GM19035 (cell line): Measurements from ENCODE around the gene FLT4.

Experiments
- ATAC-seq: cut with Tn5 transposase; IDR thresholded peaks from one replicate; pipeline ENCODE4 v1.9.1; 2021; ENCODE audit not compliant: unreplicated experiment

The FLT4 gene

DNA sequence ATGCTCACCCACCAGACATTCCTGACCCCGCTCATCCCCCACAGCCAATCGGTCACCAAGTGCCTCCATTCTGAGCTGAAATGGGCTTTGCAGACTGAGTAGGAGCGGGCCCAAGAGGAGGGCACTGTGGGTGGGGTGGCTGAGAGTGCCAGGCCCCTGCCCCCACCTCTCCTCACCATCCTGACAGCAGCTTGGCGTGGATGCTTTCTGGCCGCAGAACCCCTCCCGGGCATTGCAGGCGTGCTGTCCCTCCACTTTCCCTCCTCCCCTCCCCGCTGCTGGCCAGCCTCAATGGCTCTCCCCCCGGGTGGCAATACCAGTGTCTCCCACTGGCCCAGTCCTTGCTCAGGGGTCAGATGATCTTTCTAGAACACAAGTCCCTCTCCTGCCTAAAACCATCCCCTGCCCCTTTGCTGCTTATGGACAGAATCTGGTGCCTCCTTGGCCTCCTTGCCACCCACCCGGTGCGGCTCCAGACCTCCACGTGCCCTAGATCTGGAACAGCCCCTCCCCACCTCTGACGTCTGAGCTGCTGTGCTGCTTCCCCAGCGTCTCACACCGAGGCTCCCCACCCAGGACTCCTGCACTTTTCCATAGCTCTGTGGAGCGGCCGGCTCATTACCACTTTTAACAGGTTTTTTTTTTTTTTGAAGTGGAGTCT is 6.1 kb downstream of the FLT4 start:
- ATAC-seq: no peak

DNA sequence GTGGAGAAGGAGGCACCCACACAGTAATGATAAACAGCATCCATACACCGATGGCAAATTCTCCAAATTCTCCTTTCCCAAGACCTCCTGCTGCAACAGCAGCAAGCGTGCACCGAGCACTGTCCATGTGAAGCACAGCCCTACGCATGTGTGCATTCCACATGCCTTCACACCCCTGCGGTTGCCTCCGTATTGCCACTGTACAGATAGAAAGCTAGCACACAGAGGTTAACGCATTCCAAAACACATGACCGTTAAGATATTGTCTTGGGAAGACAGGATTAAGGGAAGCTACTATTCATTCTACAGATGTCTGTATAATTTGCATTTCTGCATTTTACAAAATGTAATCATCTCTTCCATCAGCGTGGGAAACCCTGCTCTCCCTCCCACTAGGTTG is 6.6 kb downstream of the FLT4 start:
- no peak for ATAC-seq

DNA sequence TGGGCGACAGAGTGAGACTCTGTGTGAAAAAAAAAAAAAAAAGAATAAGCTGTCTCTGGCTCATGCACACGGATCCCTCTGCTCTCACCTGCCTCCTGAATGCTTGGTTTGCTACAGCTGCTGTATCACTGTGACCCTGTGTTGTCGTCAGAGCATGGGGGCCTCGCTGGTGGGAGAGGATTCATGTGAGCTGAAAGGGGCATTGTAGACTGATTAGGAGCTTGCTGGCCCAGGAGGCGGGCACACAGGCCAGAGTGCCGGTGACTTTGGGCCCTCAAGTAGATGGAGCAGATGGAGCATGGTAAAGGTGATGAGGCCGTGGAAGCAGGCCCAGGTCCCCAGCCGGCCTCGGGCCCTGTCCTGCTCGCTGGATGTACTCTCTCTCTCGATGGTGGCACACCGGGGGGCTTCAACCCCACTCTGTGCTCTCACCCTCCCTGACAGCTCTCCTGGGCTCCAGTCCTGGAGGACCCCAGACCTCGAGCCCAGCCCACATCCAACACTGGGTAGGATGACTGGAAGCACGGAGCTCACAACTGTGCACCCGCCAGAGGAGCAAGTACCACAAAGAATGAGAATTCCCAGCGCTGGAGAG is 7.1 kb downstream of the FLT4 start:
- ATAC-seq: no peak

DNA sequence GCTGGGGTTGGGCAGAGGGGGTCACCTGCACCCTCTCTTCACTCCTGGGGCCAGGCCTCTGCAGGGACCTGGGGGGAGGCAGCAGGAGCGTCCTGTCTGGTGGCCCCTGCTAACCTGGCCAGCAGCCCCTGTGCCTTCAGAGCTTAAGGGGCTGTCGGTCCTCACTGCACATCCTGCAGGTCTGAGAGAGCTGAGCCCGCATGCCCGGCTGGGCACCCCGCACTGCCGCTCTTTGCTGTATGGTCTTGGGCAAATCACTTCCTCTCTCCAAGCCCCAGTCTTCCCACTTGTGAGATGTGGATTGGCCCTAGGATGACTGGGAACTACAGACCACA is 7.9 kb downstream of the FLT4 start:
- no peak for ATAC-seq

DNA sequence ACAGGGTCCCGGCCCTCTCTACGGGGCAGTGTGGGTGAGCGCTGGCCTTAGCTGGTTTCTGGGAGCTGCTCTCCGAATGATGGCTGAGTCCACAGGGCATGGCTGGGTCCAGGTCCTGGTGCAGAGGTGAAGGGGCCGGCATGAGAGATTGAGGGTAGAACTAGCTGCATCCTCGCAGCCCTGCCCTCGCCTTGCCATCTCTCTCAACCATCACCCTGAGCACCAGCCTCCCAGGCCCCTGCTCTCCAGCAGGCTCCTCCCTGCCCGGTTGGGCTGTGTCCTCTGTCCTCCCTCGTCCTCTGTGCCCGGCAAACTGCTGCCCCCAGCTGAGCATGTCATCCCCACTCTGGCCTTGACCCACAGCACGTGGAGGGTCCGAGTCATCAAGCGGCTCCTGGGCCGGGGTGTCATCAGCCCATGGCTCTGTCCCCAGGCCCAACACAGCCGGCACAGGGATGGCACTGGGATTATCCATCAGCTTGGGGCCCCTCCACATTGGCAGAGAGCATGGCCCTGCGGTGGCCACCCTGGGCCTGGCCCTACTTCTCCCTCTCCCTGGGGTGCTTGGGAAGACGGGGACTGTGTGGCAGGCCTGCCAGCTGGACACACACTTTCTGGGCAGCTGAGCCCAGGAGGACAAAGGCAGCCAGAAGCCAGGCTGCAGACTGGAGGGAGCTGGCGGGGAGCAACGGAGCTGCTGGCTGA is 8.4 kb downstream of the FLT4 start:
- ATAC-seq: no peak

DNA sequence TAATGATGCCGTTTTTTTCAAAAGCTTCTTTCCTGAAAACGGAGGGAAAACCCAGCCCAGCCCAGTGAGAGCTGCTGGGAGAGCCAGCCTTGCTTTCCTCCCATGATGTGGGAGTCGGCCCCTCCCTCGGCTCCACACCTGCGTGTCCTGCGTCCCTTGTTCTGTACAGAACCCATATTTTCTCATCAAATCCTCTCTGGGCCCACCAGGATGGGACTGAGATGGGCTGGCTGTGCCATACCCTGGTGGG is 8.9 kb downstream of the FLT4 start:
- no peak for ATAC-seq

DNA sequence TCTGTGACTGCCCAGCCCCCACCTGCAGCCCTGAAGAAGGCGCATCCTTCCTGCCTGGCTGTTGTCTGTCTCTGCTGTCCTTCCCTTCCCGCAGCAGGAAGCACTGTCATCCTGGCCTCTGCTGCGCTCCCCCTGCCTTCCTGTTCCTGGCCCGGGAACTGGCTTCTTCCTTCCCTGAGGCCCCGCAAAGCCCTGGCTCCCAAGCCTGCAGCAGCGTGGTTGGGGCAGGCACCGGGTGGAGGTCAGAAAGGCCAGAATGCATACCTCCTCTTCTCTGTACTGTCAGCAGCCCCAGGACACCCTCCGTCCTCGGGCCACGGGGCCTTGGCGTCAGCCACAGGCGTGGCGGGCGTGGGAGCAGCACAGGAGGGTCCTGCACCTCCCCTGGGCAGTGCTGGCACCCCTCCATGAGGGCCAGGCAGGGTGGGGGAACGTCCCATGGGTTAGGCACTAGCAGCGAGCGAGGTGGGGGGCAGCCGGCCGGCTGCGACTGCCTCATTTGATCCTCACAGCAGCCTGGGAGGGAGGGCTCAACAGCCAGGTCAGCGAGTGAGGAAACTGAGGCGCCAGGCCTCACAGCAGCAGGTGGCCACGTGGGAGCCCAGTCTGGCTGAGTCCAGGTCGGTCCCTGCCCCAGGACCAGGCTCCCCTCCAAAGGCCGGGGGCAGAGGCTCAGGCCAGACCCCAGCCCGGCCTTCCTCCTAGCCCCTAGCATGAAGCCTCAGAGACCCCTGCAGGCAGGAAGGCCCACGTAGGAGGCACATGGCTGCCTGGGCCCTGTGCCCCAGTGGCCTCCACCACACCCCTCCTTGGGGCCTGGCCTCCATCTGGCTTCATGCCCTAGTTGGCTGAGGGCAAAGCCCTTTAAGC is 9.4 kb downstream of the FLT4 start:
- no peak for ATAC-seq

DNA sequence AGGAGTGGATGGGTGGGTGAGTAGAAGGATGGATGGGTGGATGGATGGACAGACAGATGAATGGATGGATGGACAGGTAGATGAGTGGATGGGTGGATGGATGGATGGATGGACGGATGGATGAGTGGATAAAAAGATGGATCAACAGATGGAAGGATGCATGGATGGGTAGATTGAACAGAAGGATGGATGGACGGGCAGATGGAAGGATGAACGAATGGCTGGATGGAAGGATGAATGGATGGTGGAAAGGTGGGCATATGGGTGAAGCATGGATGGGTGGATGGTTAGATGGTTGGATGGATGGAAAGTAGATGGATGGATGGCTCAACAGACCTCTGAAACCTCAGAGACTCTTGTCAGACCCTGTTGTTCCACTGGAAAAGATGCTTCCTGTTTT is 10.1 kb downstream of the FLT4 start:
- ATAC-seq: no peak

DNA sequence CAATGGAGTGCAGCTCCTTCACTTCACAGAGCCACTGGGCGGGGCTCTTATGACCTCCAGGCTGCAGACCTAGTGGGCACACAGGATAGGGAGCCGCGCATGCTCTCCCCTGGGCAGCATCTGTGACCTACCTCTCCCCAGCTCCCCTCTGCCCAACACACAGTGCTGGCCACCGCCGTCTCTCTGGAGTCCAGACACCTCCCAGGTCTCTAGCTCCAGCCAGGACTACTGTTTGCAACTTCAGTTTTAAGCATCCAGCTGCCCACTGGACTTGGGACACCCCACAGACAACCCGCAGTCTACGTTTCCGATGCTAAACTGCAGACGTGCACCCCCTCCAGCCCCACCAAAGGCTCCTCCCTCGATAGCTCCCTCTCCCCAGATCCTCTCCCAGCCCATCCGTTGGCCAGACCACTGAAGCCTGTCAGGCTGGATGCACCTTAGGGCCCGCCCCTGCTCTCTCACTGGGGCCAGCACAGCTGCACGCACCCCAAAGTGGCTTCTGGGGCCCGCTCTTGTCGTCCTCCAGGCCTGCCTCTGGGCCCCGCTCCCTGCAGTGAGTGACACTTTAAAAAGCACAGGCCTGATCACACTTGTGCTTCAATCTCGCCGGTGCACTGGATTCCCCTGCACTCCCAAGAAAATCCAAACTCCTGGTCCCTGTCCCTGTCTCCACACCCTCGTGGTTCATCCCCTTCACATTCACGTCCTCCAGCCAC is 11.3 kb downstream of the FLT4 start:
- ATAC-seq: no peak

DNA sequence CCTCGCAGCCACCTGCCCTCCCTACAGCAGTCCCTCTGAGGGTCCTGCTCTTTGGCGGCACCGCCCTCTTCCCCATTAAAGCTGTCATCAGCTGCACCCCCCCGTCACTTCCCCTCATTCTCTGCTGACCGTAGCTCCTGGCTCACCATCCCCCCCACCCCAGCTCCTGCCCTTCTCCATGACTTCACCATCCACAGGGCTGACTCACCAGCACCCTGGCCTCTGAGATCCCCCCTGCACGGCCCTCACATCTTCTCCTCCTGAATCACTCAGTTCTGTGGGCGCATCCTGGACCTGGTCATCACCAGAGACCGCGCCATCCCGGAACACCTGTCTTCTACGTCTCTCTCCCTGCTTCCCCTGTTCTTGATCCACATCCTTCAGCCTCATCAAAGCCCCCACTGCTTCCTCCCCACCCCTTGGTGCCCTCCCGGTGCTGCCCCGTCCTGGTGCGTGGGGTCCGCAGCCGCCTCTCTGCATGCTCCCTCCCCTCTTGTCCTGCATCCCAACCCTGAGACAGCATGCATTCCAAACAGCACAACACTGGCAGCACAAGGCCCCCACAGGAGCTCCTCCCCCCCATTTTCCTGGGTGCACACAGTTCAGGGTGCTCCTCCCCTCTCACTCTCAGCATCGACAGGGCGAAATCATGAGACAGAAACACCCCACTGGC is 12.9 kb downstream of the FLT4 start:
- ATAC-seq: no peak

DNA sequence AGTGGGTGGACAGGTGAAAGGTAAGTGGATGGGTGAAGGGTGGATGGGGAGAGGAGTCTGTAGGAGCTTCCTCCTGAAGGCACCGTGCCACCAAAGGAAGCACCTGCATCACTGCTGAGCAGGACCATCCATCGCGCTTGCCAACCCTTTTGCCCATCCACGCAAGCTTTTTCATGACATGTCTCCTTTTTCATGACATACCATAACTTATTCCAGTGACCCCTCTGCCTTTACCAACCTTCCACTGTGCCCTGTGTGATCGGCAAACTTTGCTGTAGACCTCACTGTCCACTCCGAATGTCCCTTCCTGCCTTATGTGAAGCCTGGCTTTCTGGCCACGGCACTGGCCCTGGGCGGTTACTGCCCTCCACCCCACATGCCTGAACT is 13.4 kb downstream of the FLT4 start:
- ATAC-seq: no peak

DNA sequence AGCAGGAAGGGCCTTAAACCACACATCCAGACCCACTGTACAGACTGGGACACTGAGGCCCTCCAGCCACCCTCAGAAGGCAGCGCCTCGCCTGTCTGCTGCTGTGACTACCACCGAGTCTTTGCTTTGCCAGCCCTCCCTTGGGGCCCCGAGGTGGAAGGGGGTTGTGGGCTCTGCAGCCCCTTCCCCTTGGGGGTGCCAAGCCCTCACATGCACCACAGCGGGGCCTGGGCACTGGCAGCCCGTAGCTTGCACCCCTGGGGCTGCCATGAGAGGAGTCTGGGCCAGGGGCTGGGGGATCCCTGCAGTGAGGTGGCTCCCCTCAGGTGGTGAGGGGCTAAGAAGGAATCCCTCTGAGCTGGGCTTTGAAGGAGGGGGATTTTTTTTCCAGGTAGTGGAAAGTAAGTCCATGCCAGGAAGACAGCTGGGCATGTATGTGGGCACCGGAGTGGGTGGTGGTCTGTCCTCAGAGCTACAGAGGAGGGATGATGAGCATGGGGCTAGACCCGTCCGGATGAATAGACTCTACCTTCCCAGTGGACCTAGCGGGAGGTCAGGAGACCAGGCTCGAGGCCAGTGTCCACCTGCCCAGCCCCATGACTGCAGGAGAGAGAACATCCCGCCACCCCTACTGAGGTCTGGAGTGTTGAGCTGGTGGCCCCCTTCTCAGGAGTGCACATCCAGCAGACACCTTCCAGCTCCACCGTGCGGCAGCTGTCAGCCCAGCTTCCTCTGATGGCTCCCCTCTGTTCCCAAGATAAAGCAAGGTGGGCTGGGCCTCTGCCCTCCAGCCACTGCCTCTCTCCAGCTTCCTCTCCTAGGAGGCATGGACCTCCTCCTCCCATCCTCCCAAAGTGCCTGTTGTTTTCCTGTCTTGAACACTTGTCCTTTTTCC is 15.9 kb downstream of the FLT4 start:
- no peak for ATAC-seq

DNA sequence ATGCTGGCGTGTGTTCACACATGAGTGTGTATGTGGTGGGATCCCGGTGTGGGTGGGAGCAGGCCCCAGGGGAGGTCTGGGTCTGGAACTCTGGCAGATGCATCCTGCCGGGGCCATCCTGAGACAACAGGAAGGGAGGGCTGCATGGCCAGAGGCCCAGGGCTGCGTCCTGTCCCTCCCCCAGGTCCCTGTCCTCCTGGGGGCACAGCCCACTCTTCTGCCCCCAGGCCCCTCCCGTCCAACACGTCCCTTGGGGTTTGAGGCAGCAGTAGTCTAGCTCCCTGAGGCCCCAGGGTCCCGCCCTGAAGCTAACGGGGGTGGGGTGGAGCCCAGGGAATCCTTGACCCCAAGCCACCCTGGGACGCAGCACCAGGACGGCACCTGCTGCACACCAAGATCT is 16.6 kb downstream of the FLT4 start:
- ATAC-seq: no peak

DNA sequence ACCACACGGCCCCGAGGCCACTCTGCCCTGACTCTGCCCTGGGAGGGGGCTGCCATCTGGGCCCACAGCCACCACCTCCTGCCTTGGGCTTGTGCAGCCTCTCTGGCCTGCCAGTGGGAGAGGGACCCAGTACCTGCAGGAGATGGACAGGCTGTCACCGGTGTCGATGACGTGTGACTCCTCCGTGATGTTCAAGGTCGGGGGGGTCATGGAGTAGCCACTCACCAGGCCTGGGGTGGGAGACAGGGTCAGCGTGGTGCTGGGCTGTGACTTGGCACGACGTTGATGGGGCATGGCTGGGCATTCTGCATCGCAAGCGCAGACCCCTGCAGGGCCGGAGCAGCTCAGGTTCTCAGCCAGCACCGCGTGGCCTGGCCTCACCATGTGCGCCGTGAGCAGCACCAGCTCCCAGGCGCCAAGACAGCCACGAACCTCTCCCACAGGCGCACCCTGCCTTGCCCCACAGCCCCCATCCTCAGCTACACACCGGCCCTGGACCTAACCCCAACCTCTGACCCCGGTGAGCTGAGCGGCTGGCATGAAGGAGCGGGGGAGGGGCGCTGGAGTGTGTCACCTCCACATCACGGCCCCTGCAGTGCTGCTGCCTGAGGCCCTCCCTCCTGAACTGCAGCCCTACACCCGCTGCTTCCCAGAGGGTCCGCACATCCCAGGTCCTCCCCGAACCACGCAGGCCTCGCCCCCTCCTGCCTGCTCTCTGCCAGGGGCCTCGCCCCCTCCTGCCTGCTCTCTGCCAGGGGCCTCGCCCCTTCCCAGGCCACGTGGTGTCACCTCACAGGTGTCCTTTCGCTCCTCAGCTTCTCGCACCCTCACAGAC is 17.6 kb downstream of the FLT4 start:
- ATAC-seq: no peak

DNA sequence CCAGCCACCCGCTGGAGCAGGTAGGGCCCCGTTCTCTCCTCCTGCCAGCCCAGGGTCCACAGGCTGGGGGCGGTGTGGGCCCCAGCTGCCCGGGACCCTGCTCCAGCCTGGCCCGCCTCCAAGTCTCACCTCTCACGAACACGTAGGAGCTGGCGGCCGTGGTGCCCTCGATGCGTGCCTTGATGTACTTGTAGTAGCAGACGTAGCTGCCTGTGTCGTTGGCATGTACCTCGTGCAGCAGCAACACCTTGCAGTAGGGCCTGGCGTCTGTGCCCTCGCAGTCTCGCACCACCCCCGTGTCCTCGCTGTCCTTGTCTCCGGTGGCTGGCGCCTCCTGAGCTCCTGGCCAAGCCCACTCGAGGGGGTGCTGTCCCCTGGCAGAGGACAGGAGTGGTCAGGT is 19.0 kb downstream of the FLT4 start:
- no peak for ATAC-seq

DNA sequence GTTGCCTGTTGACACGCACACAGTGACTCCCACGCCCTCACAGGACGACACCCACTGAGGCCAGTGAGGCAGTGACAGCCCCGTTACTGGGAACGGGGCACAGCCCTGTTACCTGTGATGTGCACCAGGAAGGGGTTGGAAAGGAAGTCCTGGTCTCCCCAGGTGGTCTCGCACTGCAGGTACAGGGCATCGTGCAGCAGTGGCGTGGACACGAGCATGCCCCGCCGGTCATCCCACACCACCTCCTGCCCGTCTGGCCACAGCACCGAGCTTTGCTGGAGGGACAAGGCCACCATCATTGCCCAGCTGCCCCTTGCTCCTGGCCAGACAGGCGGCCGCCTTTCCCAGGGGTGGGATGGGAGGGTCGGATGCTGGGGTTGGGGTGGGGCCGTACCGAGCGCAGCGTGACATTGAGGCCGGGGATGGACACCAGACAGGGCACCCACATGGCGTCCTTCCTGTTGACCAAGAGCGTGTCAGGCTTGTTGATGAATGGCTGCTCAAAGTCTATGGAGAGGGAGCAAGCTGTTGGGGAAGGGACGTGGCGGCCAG is 19.5 kb downstream of the FLT4 start:
- no peak for ATAC-seq

DNA sequence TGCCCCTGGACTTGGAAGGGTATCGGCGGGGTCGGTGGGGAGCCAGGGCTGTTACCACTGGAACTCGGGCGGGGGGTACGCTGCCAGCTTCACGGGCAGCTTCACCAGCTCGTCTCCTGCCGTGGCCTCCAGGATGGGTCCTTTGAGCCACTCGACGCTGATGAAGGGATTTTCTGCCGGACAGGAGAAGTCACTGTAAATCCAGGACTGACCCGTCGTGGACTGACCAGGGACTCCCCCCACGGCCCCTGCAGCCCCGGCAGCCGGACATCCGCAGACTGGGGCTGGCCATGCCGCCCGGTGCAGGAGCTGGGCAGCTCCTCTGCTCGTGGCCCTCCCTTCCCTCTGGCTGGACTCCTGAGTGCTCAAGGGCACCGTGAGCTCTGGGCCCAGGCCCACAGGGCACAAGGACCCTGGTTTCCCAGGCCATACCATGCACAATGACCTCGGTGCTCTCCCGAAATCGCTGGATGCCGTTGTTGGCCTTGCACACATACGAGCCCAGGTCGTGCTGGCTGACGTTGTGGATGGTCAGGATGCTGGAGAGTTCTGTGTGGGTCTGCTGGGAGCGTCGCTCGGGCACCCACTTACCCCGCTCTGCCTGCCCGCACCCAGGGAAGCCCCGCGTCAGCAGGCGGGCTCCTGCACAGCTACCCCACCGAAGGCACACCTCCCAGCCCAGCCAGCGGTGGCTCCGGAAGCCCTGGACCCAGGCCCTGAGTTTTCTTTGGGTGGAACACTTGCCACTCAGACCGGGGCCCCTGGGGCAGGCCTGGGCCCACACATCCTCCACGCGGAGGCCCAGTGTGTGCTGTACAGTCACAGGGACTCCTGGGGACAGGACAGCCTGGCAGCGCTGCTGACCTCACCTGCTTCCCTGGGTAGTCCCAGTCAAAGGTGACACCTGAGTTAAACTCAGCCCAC is 20.3 kb downstream of the FLT4 start:
- no peak for ATAC-seq

DNA sequence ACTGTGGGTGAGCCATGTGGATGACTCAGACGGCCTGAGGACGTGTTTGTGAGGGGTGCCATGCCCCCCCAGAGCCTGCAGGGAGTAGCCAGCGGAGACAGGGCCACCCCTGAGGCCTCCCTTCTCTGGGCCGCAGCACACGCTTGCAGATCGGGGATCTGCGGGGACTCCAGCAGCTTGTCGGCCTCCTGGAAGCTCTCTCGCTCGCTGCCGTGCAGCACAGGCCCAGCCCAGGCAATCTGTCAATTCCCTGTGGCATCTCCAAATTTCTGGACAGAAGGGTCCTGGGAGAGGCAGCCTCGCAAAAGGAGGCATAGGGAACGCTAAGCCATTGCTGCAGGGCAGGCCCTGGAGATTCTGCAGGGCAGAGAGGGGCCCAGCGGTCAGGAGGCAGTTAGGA is 21.2 kb downstream of the FLT4 start:
- no peak for ATAC-seq
